OCI-LY7 (cell line): ENCODE measurements around the gene SLC16A9.

ENCODE experiments used
- EZH2phosphoT487 ChIP-seq: fragments of 200-600 bp; sonication (generic); IDR thresholded peaks from 2 replicates; pipeline ENCODE4 v1.6.1; 2018; ENCODE audit warnings: low read depth, borderline replicate concordance, mild to moderate bottlenecking, mixed run types, antibody characterized with exemption, low read length, moderate library complexity, mixed read lengths
- TF ChIP-seq, protein P1 (sequence below): fragments of 200-600 bp; sonication (generic); conservative IDR thresholded peaks from 2 replicates; pipeline ENCODE4 v1.5.1; 2014; ENCODE audit warnings: mild to moderate bottlenecking, antibody characterized with exemption, low read length, moderate library complexity, mixed read lengths

DNA sequence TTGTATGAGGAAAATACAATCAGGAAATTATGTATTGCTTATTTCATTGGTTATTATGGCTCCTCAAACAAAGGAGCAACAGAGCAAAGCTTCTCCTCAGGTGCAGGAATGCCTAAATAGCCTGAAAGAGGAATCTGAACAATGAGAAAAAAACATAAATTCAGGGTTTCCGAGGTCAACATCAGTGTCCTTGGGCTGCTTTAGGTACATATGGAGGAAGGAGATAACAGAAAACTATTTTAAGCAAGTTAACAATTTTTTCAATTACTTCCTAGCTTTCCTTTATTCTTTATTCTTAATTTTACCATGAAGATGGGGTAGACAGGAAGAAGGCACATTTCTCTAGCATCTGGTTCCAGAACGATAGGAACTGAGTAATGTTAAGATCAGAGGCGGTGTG, 14.0 kb downstream of the SLC16A9 start:
- TF ChIP-seq, protein P1, sequence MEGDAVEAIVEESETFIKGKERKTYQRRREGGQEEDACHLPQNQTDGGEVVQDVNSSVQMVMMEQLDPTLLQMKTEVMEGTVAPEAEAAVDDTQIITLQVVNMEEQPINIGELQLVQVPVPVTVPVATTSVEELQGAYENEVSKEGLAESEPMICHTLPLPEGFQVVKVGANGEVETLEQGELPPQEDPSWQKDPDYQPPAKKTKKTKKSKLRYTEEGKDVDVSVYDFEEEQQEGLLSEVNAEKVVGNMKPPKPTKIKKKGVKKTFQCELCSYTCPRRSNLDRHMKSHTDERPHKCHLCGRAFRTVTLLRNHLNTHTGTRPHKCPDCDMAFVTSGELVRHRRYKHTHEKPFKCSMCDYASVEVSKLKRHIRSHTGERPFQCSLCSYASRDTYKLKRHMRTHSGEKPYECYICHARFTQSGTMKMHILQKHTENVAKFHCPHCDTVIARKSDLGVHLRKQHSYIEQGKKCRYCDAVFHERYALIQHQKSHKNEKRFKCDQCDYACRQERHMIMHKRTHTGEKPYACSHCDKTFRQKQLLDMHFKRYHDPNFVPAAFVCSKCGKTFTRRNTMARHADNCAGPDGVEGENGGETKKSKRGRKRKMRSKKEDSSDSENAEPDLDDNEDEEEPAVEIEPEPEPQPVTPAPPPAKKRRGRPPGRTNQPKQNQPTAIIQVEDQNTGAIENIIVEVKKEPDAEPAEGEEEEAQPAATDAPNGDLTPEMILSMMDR = no peak
- no peak for TF ChIP-seq EZH2phosphoT487
